AG10803 (cell line): Measurements from ENCODE around the gene WRAP53.

Source experiments
- DNase-seq: peaks from one replicate; pipeline ENCODE4 v3.0.0; 2010; ENCODE audit warnings: low read depth
- H3K4me3 ChIP-seq: 2 replicates; pipeline ENCODE4 v1.5.1; 2011; ENCODE audit warnings: mild to moderate bottlenecking, low read length, control low read depth
- TF ChIP-seq, protein P1 (sequence below): conservative IDR thresholded peaks from 2 replicates; pipeline ENCODE4 v1.5.1; 2011; ENCODE audit warnings: mild to moderate bottlenecking, low read length, control low read depth, inconsistent platforms

Gene WRAP53

DNA sequence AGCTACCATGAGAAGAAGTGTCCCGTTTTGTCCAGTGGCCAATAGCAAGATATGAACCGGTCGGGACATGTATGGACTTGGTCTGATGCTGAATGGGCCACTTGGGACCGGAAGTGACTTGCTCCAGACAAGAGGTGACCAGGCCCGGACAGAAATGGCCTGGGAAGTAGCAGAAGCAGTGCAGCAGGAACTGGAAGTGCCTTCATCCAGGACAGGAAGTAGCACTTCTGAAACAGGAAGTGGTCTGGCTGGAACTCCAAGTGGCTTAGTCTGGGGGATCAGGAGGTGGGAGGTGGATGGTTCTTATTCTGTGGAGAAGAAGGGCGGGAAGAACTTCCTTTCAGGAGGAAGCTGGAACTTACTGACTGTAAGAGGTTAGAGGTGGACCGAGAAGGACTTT, 22.0 kb downstream of the WRAP53 start:
- no peak for DNase-seq
- TF ChIP-seq, protein P1, sequence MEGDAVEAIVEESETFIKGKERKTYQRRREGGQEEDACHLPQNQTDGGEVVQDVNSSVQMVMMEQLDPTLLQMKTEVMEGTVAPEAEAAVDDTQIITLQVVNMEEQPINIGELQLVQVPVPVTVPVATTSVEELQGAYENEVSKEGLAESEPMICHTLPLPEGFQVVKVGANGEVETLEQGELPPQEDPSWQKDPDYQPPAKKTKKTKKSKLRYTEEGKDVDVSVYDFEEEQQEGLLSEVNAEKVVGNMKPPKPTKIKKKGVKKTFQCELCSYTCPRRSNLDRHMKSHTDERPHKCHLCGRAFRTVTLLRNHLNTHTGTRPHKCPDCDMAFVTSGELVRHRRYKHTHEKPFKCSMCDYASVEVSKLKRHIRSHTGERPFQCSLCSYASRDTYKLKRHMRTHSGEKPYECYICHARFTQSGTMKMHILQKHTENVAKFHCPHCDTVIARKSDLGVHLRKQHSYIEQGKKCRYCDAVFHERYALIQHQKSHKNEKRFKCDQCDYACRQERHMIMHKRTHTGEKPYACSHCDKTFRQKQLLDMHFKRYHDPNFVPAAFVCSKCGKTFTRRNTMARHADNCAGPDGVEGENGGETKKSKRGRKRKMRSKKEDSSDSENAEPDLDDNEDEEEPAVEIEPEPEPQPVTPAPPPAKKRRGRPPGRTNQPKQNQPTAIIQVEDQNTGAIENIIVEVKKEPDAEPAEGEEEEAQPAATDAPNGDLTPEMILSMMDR, result no peak
- H3K4me3 ChIP-seq, result no peak overlapping the region

- TF ChIP-seq, protein P1, result peak; percentile 14; the same call in 1 of the 2 replicates
- no peak for DNase-seq
Observed at GRCh38 chr17:7711051-7711755, 22.9 kb downstream of the WRAP53 start.

DNA sequence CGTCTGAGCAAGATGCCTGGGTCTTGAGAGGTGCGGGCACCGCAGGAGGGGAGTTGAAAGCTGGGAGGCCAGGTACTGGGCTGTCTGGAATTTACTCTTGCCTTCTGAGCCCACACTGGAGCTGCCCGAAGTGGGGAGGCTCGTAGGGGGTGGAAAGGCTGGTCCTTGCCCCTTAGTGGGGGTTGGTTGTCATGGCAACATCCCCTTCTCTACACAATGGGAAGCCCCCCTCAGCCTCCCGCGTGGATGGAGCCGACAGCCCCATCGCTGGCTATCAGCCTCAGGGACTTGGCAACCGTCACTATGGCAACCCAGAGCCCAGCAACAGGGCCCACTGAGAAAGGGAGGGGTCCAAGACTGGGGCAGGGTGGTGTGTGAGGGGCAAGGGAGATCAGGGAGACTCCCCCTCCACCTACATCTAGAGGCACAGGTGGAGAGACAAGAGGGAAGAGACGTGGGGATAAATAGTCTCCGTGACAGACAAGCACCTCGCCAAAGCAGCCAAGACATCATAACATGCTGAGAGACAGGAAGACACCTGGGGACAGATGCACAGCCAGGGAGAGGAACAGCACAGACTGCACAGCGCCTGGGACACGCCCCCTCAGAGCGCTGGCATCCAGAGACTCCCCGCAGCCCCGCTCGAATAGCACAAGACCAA, 24.0 kb downstream of the WRAP53 start:
- H3K4me3 ChIP-seq, result no peak overlapping the region
- DNase-seq, result no peak

More at GRCh38 chr17:7711051-7711755, 22.9 kb downstream of the WRAP53 start:
- H3K4me3 ChIP-seq, result no peak overlapping the region

GRCh38 chr17:7713782-7714181, 25.5 kb downstream of the WRAP53 start:
- no peak overlapping the region for H3K4me3 ChIP-seq
- no peak for DNase-seq
- TF ChIP-seq, protein P1, result no peak

More for the DNA sequence above, 24.0 kb downstream of the WRAP53 start:
- TF ChIP-seq, protein P1, result no peak

GRCh38 chr17:7714721-7715594, 26.7 kb downstream of the WRAP53 start:
- H3K4me3 ChIP-seq, result no peak overlapping the region
- TF ChIP-seq, protein P1, result no peak
- DNase-seq, result no peak

DNA sequence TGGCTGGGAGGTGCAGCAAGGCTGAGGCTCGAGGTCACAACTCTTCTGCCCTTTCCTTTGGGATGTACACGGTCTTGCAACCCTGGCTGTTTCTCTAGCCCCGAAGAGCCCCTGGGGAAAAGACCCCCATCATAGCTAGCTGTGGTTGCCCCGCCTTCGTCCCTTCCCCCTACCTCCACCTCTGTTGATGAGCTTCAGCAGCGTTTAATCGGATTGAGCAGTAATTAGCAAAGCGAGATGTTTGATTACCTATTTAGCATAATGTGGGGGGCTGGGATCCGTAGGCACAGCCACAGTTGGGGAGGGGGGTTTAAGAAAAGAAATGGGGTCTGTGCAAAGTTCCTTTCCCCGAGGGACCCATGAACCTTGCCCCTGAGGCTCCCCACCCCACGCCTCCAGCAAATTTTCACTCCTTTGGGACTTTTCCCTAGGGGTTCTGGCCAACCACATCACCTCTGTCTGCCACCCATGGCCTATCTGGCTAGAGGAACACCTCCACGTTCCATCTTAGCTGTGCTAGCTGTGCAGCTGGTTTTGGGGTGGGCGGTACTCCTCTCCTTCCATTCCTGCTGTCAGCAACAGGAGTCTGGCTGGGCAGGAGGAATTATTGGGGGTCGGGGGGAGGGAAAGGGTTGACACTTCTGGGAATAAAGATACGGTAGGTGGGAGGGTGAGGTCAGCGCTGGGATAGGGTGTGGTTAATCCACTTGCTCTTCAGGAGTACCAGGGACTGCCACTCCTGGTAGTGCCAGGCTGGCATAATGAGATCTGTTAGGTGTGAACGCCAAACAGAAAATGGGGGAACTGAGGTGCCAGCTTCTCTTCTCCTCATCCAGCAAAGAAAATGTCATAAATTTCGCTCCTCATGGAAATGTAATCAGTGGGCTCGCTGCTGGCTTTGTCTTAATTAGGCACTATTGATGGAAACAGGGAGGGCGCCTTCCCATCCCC, 27.9 kb downstream of the WRAP53 start:
- TF ChIP-seq, protein P1, result no peak
- H3K4me3 ChIP-seq, result peak overlapping the region; percentile 68
- no peak for DNase-seq
